MCF 10A (cell line): Measurements from ENCODE around the gene HSFX1. TPM values are rescaled to one million over a fixed set of nuclear protein-coding genes. Genes with fewer than 3 reads are reported as not detected.
"Not testable (repeated sequence)": the region's sequence is repeated elsewhere in the genome, so short reads cannot be mapped to it uniquely, and the experiment has no call there.

ENCODE experiments used
- Bru-seq: library from RNA; stranded (reverse); fragments of 400-500 nt; gene quantifications from one replicate; lab custom pipeline; 2021; lab: Mats Ljungman, UMichigan
- BruChase-seq, 2 experiments: library from RNA; stranded (reverse); fragments of 400-500 nt; gene quantifications; one replicate each; lab custom pipeline; 2021; lab: Mats Ljungman, UMichigan
- BruUV-seq: library from RNA; stranded (reverse); fragments of 400-500 nt; replicated peaks from 2 replicates; lab custom pipeline; 2021; lab: Mats Ljungman, UMichigan
- CTCF ChIA-PET: fragments of 300-600 bp; sonication (Branson Sonifier 250); formaldehyde crosslinking; extraction: SDS; loops from one replicate; lab custom pipeline; 2021; ENCODE audit warnings: antibody characterized with exemption, inconsistent platforms; lab: Yijun Ruan, JAX
- POLR2A ChIA-PET: fragments of 300-600, 350-650 bp; sonication (Branson Sonifier 250); formaldehyde crosslinking; extraction: SDS; loops from one replicate; lab custom pipeline; 2020; ENCODE audit warnings: antibody characterized with exemption, inconsistent platforms; lab: Yijun Ruan, JAX
- DNase-seq: peaks from one replicate; pipeline ENCODE4 v3.0.0-alpha.2; 2018; ENCODE audit not compliant: unreplicated experiment
- H3K27ac Mint-ChIP-seq: one replicate; pipeline ENCODE4 v1.8.0; 2022; ENCODE audit warnings: mild to moderate bottlenecking, low read depth, mixed read lengths; ENCODE audit not compliant: unreplicated experiment
- H3K27me3 Mint-ChIP-seq: one replicate; pipeline ENCODE4 v1.8.0; 2022; ENCODE audit warnings: mixed read lengths; ENCODE audit not compliant: insufficient read depth, unreplicated experiment
- H3K36me3 Mint-ChIP-seq: one replicate; pipeline ENCODE4 v1.8.0; 2022; ENCODE audit warnings: mild to moderate bottlenecking, moderate library complexity, mixed read lengths; ENCODE audit not compliant: insufficient read depth, unreplicated experiment
- H3K4me1 Mint-ChIP-seq: one replicate; pipeline ENCODE4 v1.8.0; 2022; ENCODE audit warnings: mixed read lengths; ENCODE audit not compliant: insufficient read depth, unreplicated experiment
- H3K4me3 Mint-ChIP-seq: one replicate; pipeline ENCODE4 v1.8.0; 2022; ENCODE audit warnings: mild to moderate bottlenecking, moderate library complexity, mixed read lengths; ENCODE audit not compliant: unreplicated experiment
- H3K9me3 Mint-ChIP-seq: one replicate; pipeline ENCODE4 v1.8.0; 2022; ENCODE audit warnings: mixed read lengths; ENCODE audit not compliant: unreplicated experiment
- intact Hi-C: fragments of 100-400 bp; cut with micrococcal nuclease; formaldehyde crosslinking; loops from 2 replicates; pipeline ENCODE4 v1.14.1; 2022
- long read RNA-seq: library from polyadenylated mRNA; stranded (forward); transcript quantifications from one replicate; pipeline ENCODE4 v2.0.0, GENCODE V29; 2022
- total RNA-seq: library from RNA; stranded (reverse); gene quantifications from 2 replicates; pipeline ENCODE4 v1.2.3, GENCODE V29; 2022
- TF ChIP-seq, protein P1 (sequence below): fragments of 200-600 bp; IDR thresholded peaks from one replicate; pipeline ENCODE4 v1.8.0; 2022; ENCODE audit warnings: antibody characterized with exemption, mild to moderate bottlenecking; ENCODE audit not compliant: unreplicated experiment

The HSFX1 gene, protein sequence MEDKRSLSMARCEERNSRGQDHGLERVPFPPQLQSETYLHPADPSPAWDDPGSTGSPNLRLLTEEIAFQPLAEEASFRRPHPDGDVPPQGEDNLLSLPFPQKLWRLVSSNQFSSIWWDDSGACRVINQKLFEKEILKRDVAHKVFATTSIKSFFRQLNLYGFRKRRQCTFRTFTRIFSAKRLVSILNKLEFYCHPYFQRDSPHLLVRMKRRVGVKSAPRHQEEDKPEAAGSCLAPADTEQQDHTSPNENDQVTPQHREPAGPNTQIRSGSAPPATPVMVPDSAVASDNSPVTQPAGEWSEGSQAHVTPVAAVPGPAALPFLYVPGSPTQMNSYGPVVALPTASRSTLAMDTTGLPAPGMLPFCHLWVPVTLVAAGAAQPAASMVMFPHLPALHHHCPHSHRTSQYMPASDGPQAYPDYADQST
- total RNA-seq: 0.61 TPM in 1 of 2 replicates, not detected in the other
- not detected for Bru-seq, nascent RNA
- BruChase-seq, experiment 1, labeled RNA remaining after a 6-hour chase: percentile 27 among the genes with signal in this experiment
- percentile 20 among the genes with signal in this experiment for BruChase-seq, experiment 2, labeled RNA remaining after a 2-hour chase
- long read RNA-seq: 0 reads

DNA sequence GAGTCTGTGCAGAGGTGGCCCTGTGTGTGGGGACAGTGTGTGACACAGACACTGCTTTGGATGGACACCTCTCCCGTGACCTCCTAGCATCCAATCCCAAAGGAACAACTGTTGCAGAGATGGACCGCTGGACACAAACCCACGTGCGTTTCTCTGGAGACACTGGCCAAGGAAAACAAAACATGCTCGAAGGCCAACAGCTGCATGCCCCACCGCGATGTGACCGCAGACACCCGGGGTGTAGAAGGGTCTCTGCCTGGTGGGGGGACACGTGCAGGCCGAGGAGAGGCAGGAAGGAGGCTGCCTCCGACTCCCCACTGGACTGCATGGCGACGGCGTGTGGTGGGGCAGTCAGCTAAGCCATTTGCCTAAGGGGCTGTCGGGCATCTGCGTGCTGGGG, at the start of gene HSFX1:
Gene HSFX1, plus strand, starts transcription at position 301 of the 400 bp plus-strand sequence. CDS start 614 bp downstream, outside the sequence.
- not testable (repeated sequence) for H3K9me3 Mint-ChIP-seq

DNA sequence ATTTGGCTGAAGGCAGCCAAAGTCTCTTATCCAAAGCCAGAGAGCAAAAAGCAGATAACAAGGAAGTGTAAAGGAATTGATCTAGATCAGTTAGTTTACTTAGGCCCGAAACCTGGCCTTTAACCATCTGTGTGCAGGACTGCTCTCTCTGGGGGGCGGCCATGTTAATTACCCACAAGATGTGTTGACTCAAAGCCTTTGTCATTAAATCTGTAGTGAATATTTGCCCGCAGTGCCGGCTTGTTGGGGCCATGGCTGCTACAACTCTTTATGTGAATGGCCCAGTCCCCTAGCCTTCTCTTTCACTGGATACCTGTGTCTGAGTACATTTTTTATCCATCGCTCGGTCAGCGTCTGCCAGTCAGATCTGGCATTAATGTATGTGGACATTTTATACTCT, 46.6 kb upstream of the HSFX1 start:
- CTCF ChIA-PET, H3K4me1 Mint-ChIP-seq, BruUV-seq, POLR2A ChIA-PET, H3K36me3 Mint-ChIP-seq, DNase-seq, H3K9me3 Mint-ChIP-seq, H3K4me3 Mint-ChIP-seq, H3K27ac Mint-ChIP-seq, H3K27me3 Mint-ChIP-seq, intact Hi-C loops: not testable (repeated sequence)

More for the DNA sequence above, at the start of gene HSFX1:
- CTCF ChIA-PET, H3K4me1 Mint-ChIP-seq, DNase-seq, BruUV-seq, H3K27ac Mint-ChIP-seq, intact Hi-C loops, H3K27me3 Mint-ChIP-seq, H3K36me3 Mint-ChIP-seq, H3K4me3 Mint-ChIP-seq, POLR2A ChIA-PET: not testable (repeated sequence)

DNA sequence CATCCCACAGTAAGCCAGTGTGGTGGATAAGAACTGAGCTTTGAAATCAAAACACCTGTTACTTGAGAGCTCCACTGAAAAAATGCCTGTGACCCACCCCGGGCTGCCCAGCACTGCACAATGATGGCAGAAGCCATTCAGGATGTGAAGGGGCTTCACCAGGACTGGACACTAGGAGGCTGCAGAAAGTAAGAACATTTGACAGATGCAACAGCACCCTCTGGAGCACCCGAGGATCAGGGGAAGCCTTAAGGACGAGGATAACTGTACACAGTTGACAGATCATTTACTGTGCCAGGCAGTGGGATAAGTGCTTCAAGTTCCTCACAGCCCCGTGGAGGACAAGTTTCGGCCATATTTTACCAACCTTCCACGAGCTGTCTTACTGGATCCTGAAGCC, 31.6 kb upstream of the HSFX1 start:
- H3K4me3 Mint-ChIP-seq, H3K9me3 Mint-ChIP-seq, H3K27ac Mint-ChIP-seq, BruUV-seq, POLR2A ChIA-PET, intact Hi-C loops, H3K4me1 Mint-ChIP-seq, H3K36me3 Mint-ChIP-seq, H3K27me3 Mint-ChIP-seq, DNase-seq, CTCF ChIA-PET: not testable (repeated sequence)

DNA sequence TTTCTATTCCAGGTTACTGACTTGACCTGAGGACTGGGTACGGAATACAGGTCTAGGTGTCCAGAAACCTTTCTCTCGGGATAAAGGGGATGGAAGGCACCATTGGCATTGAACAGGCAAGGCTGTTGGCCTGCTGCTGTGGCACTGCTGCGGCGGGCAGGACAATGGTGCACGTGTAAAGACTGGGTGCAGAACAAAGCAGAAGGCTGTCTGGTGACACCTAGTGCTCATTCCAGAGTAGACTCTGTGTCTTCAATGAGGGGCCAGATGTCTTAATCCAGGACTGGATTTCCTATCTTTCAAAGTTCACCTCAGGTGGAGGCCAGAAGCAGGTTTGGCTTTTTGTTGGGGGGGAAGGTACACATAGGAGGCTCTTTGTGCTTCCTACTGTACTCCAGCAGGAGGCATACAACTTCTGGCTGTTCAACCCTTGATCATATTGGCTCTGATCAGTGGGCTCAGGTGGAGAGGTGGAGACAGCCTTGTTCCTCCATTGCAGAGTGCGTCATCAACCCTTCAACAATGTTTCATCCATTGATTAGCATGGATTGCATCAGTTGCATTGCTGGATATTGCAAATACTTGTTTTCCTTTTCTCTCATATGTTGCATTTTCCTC, 27.4 kb upstream of the HSFX1 start:
- BruUV-seq, DNase-seq, H3K27ac Mint-ChIP-seq, H3K27me3 Mint-ChIP-seq, H3K9me3 Mint-ChIP-seq, POLR2A ChIA-PET, H3K4me3 Mint-ChIP-seq, CTCF ChIA-PET, intact Hi-C loops, H3K4me1 Mint-ChIP-seq, H3K36me3 Mint-ChIP-seq: not testable (repeated sequence)

DNA sequence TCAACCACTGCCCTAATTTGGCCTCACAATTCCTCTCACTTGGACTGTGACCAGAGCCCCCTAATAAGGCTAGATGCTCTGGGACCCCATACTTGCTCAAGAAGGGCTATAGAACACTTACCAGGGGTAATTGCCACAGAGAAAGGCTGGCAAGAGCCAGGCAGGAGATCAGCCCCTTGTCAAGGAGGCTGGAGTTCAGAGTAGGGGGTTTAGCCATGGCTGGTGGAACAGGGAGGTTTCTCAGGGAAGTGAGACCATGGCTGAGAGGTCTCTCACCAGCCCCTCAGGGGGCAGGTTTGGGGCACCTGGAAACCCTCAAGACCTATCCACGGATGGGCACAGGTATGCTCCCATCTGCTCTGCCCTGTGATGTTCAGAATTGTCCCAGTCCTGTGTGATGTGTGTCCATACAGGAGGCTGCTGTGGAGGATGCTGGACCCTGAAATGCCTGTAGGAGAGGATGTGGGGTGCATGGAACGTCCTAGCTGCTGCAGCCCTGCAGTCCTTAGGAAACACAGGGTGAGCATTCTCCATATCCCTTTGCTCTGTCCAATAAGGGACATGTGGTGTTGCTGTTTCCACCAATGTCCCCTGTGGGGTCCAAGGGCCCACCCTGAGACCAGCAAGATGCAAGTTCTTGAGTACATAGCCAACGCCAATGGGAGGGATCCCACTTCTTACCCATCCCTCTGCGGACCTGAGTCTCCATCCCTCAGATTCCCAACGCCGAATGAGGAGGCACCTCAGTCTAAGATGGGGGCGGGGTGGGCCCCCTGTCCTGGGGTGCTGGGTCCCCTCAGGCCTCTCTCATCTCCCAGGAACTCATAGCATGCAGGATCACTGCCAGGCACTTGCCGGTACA, 16.4 kb upstream of the HSFX1 start:
- no TSS peak for BruUV-seq
- H3K4me3 Mint-ChIP-seq: no peak overlapping the region
- intact Hi-C loops: no loop called here
- no peaks in the 10 kb centered on the region for H3K4me1 Mint-ChIP-seq
- H3K27me3 Mint-ChIP-seq: no peaks in the 10 kb centered on the region
- H3K9me3 Mint-ChIP-seq: no peaks in the 10 kb centered on the region
- ChIA-PET POLR2A (no interaction called here), CTCF (no interaction called here)
- TF ChIP-seq, protein P1, sequence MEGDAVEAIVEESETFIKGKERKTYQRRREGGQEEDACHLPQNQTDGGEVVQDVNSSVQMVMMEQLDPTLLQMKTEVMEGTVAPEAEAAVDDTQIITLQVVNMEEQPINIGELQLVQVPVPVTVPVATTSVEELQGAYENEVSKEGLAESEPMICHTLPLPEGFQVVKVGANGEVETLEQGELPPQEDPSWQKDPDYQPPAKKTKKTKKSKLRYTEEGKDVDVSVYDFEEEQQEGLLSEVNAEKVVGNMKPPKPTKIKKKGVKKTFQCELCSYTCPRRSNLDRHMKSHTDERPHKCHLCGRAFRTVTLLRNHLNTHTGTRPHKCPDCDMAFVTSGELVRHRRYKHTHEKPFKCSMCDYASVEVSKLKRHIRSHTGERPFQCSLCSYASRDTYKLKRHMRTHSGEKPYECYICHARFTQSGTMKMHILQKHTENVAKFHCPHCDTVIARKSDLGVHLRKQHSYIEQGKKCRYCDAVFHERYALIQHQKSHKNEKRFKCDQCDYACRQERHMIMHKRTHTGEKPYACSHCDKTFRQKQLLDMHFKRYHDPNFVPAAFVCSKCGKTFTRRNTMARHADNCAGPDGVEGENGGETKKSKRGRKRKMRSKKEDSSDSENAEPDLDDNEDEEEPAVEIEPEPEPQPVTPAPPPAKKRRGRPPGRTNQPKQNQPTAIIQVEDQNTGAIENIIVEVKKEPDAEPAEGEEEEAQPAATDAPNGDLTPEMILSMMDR: no peak
- no peaks in the 10 kb centered on the region for H3K36me3 Mint-ChIP-seq
- no peak overlapping the region for H3K27ac Mint-ChIP-seq
- no peak for DNase-seq
